Measurements from ENCODE around the gene SMIM45.

- TF ChIP-seq BACH1 (IDR thresholded peaks at IDR 0.05; ENCODE audit: borderline replicate concordance) (no peak), SPI1 (IDR thresholded peaks at IDR 0.05; ENCODE audit: borderline replicate concordance, insufficient read depth, low read depth, low read length) (no peak), CTCF (IDR thresholded peaks at IDR 0.05 in 2 of 3, conservative IDR thresholded peaks at IDR 0.05 in 1 of 3; ENCODE audit: control insufficient read depth in 2 of 3, extremely low read depth in 1 of 3, insufficient read depth in 1 of 3, low read depth in 3 of 3, low read length in 3 of 3) (no peak), USF2 (IDR thresholded peaks at IDR 0.05; ENCODE audit: borderline replicate concordance, low read depth, low read length) (no peak), POLR2A (IDR thresholded peaks at IDR 0.05; ENCODE audit: low read depth, low read length) (no peak)
Measured at GRCh38 chr22:41969110-41969646, 17.2 kb downstream of the SMIM45 start, which contains the start of gene SEPTIN3.
